A172 (cell line): ENCODE measurements around the gene RDH11. TPM values are rescaled to one million over a fixed set of nuclear protein-coding genes. Genes with fewer than 3 reads are reported as not detected.

ENCODE experiments used
- DNase-seq: peaks from one replicate; pipeline ENCODE4 v3.0.0-alpha.2; 2015; ENCODE audit warnings: low spot score
- total RNA-seq: library from RNA; depleted of rRNA; stranded (reverse); fragments of >200 nt; shearing (Covaris generic); gene quantifications from 2 replicates; pipeline ENCODE4 v1.2.3, GENCODE V29; 2014; rRNA removed

The RDH11 gene
- total RNA-seq, 1 experiment from 2014 or later: 45.8 TPM

- DNase-seq: no peak
Observed at GRCh38 chr14:67650151-67650550, 45.4 kb downstream of the RDH11 start.

DNA sequence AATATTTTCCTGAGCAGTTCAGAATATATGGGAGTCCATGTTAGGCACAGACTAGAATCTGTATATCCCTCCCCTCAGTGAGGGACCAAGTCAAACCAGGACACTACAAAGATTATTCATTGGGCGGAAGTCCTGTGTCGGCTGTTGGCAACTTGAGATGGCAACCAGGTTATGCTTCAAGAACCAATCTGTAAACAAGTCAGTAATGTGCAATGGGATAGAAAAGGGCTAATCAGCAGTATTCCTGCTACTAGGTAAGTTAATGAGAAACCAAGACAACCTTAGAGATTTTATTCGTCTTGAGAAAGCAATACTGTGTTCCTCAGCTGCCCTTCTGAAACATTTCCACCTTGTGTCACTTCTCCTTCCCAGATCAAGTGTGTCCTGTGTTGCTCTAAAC lies 49.4 kb downstream of the RDH11 start:
- no peak for DNase-seq

DNA sequence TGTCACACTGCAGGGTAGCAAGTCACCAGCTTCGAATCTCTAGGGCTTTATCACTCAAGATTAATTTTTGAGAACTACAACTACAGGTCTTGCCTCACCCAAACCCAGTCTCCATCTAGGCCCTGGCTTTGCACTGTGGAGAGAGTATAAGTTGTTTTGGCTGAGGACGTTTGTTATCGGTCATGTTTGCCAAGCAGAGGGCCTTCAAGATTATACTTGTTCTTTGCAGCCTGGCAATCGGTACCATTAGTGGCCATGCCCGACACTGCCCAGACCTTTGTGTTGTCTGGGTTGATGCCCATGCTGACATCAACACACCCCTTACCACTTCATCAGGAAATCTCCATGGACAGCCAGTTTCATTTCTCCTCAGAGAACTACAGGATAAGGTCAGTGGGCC lies 50.1 kb downstream of the RDH11 start:
- no peak for DNase-seq

DNA sequence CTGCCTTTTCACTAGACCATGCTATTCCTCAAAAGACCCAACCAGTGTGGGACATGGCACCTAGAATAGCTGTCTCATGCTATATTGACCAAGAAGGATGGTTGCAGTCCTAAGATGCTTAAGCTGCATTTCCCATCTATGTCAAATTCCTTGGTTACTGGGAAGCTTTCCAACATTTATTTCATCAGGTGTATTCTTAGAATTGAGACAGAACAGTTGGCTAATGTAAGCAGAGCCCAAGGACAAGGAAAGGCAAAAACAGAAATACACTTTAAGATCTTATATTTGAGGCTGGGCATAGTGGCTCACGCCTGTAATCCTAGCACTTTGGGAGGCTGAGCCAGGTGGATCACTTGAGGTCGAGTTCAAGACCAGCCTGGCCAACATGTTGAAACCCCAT lies 51.1 kb downstream of the RDH11 start:
- no peak for DNase-seq

DNA sequence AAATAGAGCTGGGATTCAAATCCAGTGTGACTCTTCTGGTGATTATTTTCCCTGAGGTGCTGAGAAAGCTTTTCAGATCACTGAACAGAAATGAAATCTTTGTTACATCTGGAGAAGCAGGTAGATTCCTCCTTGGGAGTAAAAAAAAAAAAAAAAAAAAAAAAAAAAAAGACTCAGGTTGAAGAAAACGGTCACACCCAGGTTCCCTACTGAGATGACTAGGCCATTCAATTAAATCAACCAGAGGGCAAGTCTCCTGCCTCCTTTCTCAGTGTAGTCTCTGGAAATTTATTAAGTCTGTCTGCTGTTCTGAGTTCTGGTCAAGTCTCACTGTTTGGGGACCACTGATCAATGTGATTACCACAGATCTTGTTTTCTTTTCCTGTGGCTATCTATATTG lies 51.9 kb downstream of the RDH11 start:
- DNase-seq: no peak

DNA sequence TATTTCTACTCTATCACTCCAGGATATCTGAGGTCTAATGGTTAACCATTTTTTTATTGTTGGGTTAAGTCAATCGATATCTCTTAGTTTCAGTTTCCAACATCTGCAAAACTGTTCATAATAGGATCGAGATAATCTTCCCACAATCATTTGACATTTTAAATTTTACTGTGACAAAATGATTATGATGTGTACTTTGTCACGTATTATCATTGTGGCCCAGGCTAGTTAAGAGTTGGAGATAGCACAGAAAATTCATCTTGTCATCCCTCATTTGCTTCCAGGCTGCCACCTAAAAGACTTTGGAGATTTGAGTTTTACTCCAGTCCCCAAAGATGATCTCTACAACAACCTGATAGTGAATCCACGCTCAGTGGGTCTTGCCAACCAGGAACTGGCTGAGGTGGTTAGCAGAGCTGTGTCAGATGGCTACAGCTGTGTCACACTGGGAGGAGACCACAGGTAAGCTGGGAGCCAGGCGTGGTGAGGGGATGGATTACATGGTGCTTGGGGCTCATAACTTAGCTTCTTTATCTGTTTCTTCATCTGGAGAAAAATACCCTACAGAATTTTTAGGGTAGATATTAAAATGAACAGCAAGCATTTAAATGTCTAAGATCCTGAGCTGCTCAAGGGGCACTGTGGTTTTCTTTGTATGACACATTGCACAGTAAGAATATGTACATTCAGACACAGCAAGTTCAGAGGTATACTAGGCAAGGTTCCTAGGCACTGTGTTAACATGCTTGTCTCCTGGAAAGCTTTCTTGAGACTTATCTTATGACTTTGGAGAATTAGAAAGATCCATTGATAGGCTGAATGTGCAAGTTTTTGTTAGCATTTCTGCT lies 53.4 kb downstream of the RDH11 start:
- DNase-seq: no peak

DNA sequence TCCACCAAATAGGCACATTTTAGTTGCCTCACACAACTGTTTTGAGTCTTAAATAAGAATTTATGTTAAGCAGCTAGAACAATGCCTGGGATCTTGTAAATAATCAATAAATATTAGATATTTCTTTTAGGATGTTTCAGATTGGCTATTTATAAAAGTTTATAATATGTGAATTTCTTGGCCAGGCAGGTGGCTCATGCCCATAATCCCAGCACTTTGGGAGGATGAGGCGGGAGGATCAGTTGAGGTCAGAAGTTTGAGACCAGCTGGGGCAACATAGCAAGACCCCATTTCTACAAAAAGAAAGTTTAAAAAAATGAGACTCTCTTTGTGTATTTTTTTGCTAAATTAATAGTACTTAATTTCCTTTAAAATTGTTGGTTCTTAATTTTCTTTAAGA lies 54.1 kb downstream of the RDH11 start:
- no peak for DNase-seq

GRCh38 chr14:67638642-67639041 lies 56.9 kb downstream of the RDH11 start:
- no peak for DNase-seq

- no peak for DNase-seq
Observed at GRCh38 chr14:67636361-67636919, 59.1 kb downstream of the RDH11 start.

GRCh38 chr14:67633451-67634147 lies 62.0 kb downstream of the RDH11 start:
- no peak for DNase-seq

- no peak for DNase-seq
Observed at GRCh38 chr14:67630938-67631337, 64.6 kb downstream of the RDH11 start.

DNA sequence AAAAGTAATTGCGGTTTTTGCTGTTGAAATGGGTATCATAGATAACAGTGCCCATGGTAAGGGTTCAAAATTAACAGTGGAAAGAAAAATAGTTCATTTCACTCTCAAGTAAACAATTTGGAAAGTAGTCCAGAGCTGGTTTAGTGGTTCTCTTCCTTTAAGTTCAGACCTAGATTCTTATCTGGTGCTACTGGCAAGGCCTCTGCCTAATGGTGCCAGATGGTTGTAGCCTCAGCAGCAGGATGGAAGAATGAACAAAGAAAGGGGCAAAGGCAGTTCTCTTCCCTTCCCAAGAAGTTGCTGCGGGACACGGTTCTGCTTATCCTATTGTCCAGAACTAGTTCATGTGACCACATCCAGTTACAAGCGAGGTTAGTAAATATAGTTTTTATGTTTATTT lies 65.4 kb downstream of the RDH11 start:
- no peak for DNase-seq

DNA sequence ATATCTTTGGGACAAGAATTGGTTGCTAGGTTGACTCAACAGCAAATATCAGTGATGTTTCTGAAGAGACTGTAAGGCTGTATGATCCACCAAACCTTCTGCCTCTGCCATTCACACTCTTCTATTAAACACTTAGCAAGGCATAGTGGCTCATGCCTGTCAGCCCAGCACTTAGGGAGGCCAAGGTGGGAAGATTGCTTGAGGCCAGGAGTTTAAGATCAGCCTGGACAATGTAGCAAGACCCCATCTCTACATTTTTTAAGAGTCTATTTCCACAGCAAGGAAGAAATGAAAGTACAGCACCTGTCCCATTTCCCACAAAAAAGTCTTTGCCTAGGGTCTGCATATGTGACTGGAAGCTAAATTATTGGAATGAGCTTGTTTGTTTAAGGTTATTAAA lies 68.0 kb downstream of the RDH11 start:
- no peak for DNase-seq

Other genes starting within 250 kb of the RDH11 start
- gene TMEM229B, start 207.0 kb downstream of the RDH11 start, total RNA-seq: 2.0 and 3.1 TPM in 2 replicates
- 1.3 and 5.0 TPM in 2 replicates for gene PLEKHH1, start 162.5 kb downstream of the RDH11 start, total RNA-seq
- 11.5 and 18.6 TPM in 2 replicates for gene PIGH, start 95.5 kb downstream of the RDH11 start, total RNA-seq
- 2.4 and 2.9 TPM in 2 replicates for gene ARG2, start 75.8 kb downstream of the RDH11 start, total RNA-seq
- gene VTI1B, start 21.1 kb downstream of the RDH11 start, total RNA-seq: 27.7 and 28.4 TPM in 2 replicates
- gene RDH12, start 6.1 kb upstream of the RDH11 start, total RNA-seq: 0.17 TPM in 1 of 2 replicates, not detected in the other
- gene ZFYVE26, start 120.8 kb upstream of the RDH11 start, total RNA-seq: 6.7 and 8.2 TPM in 2 replicates
- gene RAD51B, start 124.0 kb upstream of the RDH11 start, total RNA-seq: 17.6 and 38.2 TPM in 2 replicates